Measurements from ENCODE around the gene NELL1. TPM values are rescaled to one million over a fixed set of nuclear protein-coding genes. Genes with fewer than 3 reads are reported as not detected.

NELL1 gene
- total RNA-seq, 4 donors from 2014 or later: 0.27 TPM; not detected in 3

GRCh38 chr11:21398195-21398594, 728.8 kb downstream of the NELL1 start:
- TF ChIP-seq POLR2A (IDR thresholded peaks at IDR 0.05) (no peak), EP300 (IDR thresholded peaks at IDR 0.05; ENCODE audit: low read depth) (no peak), POLR2AphosphoS5 (IDR thresholded peaks at IDR 0.05) (no peak), CTCF (IDR thresholded peaks at IDR 0.05) (no peak)
- in situ Hi-C loops (cut with MboI; ENCODE audit: low pct_ligation_motif_present in 1 of 4, low pct_unique_long_range_greater_than_20kb in 1 of 4, low sequenced_read_pairs in 3 of 4): no loop called here
- whole genome bisulfite sequencing, 2 donors (ENCODE audit: low coverage in 1 of 2): 55 to 86% methylated on average over 2 to 3 of the region's 3 CpGs
- no peak for DNase-seq
- Histone ChIP-seq H3K36me3 (no peaks in the 10 kb centered on the region), H3K27ac (no peak overlapping the region), H3K27me3 (no peaks in the 10 kb centered on the region), H3K9me3 (no peaks in the 10 kb centered on the region), H3K4me1 (no peaks in the 10 kb centered on the region), H3K4me3 (no peak overlapping the region)
- intact Hi-C loops (cut with DNase I; ENCODE audit: low total_unique reads): no loop called here

DNA sequence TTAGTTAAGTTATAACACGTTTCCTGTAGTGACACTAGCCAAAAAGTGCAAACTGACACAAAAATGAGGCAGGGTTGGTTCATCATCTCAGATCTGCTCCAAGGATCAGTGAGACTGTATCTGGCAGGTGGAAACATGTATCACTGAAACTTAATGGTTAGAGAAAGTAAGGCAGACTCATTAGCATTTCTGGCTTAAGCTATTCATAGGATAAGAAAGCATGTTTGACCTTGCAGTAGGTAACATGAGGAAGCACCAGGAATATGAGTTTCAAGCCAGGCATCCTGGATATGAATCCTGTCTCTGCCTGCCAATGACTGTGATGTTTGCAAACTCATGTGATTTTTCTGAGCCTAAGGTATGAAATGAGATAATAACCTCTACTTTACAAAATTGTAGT, 732.1 kb downstream of the NELL1 start:
- intact Hi-C loops (cut with DNase I; ENCODE audit: low total_unique reads) (no loop called here), in situ Hi-C loops (cut with MboI; ENCODE audit: low pct_ligation_motif_present in 1 of 4, low pct_unique_long_range_greater_than_20kb in 1 of 4, low sequenced_read_pairs in 3 of 4) (no loop called here)
- Histone ChIP-seq H3K9me3 (no peaks in the 10 kb centered on the region), H3K4me1 (no peaks in the 10 kb centered on the region), H3K4me3 (no peak overlapping the region), H3K36me3 (no peaks in the 10 kb centered on the region), H3K27me3 (no peaks in the 10 kb centered on the region), H3K27ac (no peak overlapping the region)
- TF ChIP-seq CTCF (IDR thresholded peaks at IDR 0.05): no peak
- TF ChIP-seq EP300 (IDR thresholded peaks at IDR 0.05; ENCODE audit: low read depth): no peak
- no peak for TF ChIP-seq POLR2A (IDR thresholded peaks at IDR 0.05)
- TF ChIP-seq POLR2AphosphoS5 (IDR thresholded peaks at IDR 0.05): no peak
- DNase-seq: no peak
- 26 to 43% methylated on average over 1 of the region's 1 CpG for WGBS, 2 donors (ENCODE audit: low coverage in 1 of 2)

DNA sequence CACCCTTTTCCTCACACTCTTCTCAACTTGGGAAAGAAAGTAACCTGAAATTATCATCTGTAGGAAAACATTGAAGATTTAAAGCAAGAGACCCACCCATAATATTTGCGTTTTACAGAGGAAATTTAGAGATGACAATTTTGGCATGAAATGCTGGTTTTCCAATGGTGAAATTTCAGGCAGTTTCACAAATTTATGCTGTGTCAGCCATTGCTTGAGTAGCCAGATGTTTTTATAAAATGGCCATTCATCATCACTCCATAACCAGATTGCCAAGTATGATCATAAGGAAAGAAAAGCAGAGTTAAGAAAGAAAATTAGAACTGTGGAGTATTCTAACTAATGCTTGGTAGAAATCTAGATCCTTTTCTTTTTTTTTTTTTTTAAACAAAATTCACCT, 732.9 kb downstream of the NELL1 start:
- Histone ChIP-seq H3K9me3 (no peaks in the 10 kb centered on the region), H3K4me3 (no peak overlapping the region), H3K27ac (no peak overlapping the region), H3K36me3 (no peaks in the 10 kb centered on the region), H3K27me3 (no peaks in the 10 kb centered on the region), H3K4me1 (no peaks in the 10 kb centered on the region)
- intact Hi-C loops (cut with DNase I; ENCODE audit: low total_unique reads): no loop called here
- no peak for DNase-seq
- TF ChIP-seq POLR2A (IDR thresholded peaks at IDR 0.05) (no peak), EP300 (IDR thresholded peaks at IDR 0.05; ENCODE audit: low read depth) (no peak), CTCF (IDR thresholded peaks at IDR 0.05) (no peak), POLR2AphosphoS5 (IDR thresholded peaks at IDR 0.05) (no peak)
- in situ Hi-C loops (cut with MboI; ENCODE audit: low pct_ligation_motif_present in 1 of 4, low pct_unique_long_range_greater_than_20kb in 1 of 4, low sequenced_read_pairs in 3 of 4): no loop called here
- 75 to 82% methylated on average over 1 of the region's 1 CpG for WGBS, 2 donors (ENCODE audit: low coverage in 1 of 2)

DNA sequence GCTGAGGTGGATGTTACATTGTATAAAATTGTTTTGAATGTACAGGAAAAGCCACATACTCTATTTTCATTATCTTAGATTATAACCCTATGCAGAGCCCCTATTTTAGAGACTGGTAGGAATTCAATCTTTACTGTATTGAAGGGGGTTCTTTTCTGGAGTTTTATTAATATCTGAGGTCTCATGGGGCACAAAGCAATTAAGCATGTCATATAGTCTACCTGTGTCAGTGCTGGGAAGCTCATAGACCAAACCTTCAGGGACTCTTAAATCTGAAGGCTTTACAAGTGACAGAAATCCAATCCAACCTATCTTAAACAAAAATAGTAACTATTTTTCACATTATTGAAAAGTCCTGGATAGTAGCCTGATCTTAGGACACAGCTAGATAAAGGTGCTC, 733.7 kb downstream of the NELL1 start:
- intact Hi-C loops (cut with DNase I; ENCODE audit: low total_unique reads): no loop called here
- DNase-seq: no peak
- Histone ChIP-seq H3K9me3 (no peaks in the 10 kb centered on the region), H3K27ac (no peak overlapping the region), H3K36me3 (no peaks in the 10 kb centered on the region), H3K27me3 (no peaks in the 10 kb centered on the region), H3K4me3 (no peak overlapping the region), H3K4me1 (no peaks in the 10 kb centered on the region)
- no peak for TF ChIP-seq POLR2A (IDR thresholded peaks at IDR 0.05)
- no peak for TF ChIP-seq EP300 (IDR thresholded peaks at IDR 0.05; ENCODE audit: low read depth)
- TF ChIP-seq CTCF (IDR thresholded peaks at IDR 0.05): no peak
- TF ChIP-seq POLR2AphosphoS5 (IDR thresholded peaks at IDR 0.05): no peak
- in situ Hi-C loops (cut with MboI; ENCODE audit: low pct_ligation_motif_present in 1 of 4, low pct_unique_long_range_greater_than_20kb in 1 of 4, low sequenced_read_pairs in 3 of 4): no loop called here

All from transverse colon (tissue), 4 donors.